ENCODE data around the gene SLBP.

SLBP gene

GRCh38 chr4:1748465-1748995, 36.4 kb upstream of the SLBP start:
- FAIRE-seq = no peak

- no peak for FAIRE-seq
These were observed 35.5 kb upstream of the SLBP start for GRCh38 chr4:1747603-1747967.

- no peak for FAIRE-seq
These were observed 34.9 kb upstream of the SLBP start for GRCh38 chr4:1746919-1747602.

GRCh38 chr4:1746265-1746691, 34.2 kb upstream of the SLBP start:
- no peak for FAIRE-seq

GRCh38 chr4:1745697-1746096, 33.6 kb upstream of the SLBP start:
- FAIRE-seq = no peak

GRCh38 chr4:1745165-1745564, 33.0 kb upstream of the SLBP start:
- no peak for FAIRE-seq

GRCh38 chr4:1744552-1744951, 32.4 kb upstream of the SLBP start:
- no peak for FAIRE-seq

GRCh38 chr4:1743975-1744374, 31.9 kb upstream of the SLBP start:
- FAIRE-seq = no peak

- no peak for FAIRE-seq
These were observed 31.4 kb upstream of the SLBP start for GRCh38 chr4:1743551-1743950.

GRCh38 chr4:1741208-1741607, 29.1 kb upstream of the SLBP start:
- no peak for FAIRE-seq

GRCh38 chr4:1740021-1740545, 28.0 kb upstream of the SLBP start:
- FAIRE-seq = no peak

GRCh38 chr4:1739358-1739757, 27.2 kb upstream of the SLBP start:
- no peak for FAIRE-seq

GRCh38 chr4:1738410-1738809, 26.3 kb upstream of the SLBP start:
- FAIRE-seq = no peak

- no peak for FAIRE-seq
These were observed 25.5 kb upstream of the SLBP start for GRCh38 chr4:1737666-1738065.

GRCh38 chr4:1736812-1737211, 24.7 kb upstream of the SLBP start:
- FAIRE-seq = no peak

GRCh38 chr4:1735215-1735614, 23.1 kb upstream of the SLBP start:
- no peak for FAIRE-seq

- no peak for FAIRE-seq
These were observed 20.8 kb upstream of the SLBP start for GRCh38 chr4:1732911-1733310.

- FAIRE-seq = no peak
These were observed 19.1 kb upstream of the SLBP start for GRCh38 chr4:1731180-1731579.

GRCh38 chr4:1730532-1731135, 18.5 kb upstream of the SLBP start:
- FAIRE-seq = no peak

- FAIRE-seq = no peak
These were observed 16.2 kb upstream of the SLBP start for GRCh38 chr4:1728061-1728980.

GRCh38 chr4:1727117-1728031, 15.3 kb upstream of the SLBP start:
- FAIRE-seq = no peak

All from endometrium (tissue), 2 donors.